ENCODE measurements around the gene SOBP.

SOBP gene

DNA sequence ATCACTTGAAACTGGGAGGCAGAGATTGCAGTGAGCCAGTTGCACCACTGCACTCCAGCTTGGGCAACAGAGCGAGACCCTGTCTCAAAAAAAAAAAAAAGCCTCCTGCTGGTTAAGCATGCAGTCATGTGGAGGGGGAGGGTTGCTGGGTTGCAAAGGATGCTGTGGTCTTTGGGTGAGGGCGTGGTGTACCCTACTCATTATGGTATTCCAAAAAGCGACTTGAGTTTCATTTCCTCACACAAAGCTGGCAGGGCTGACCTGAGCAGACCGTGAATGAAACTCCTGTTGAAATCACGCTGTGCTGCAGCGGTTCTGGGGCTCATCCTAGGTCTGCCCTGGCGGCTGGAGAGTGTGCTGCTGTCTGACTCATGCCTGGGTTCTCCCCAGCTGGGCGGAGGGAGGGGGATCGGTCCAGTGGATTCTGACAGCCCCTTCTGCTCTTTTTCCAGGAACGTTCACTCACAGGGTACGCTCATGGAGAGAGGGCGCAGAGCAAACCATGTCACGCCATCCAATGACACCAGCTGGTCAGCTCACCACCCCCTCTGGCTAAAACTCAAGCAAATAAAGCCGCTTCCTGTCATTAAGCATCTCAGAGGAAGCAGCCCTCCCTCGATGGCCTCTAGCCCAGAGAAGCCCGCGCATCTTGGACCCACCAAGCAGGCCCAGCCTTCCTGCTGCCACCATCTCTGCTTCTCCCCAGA is 168.0 kb downstream of the SOBP start:
- DNase-seq (ENCODE audit: low spot score) = no peak

DNA sequence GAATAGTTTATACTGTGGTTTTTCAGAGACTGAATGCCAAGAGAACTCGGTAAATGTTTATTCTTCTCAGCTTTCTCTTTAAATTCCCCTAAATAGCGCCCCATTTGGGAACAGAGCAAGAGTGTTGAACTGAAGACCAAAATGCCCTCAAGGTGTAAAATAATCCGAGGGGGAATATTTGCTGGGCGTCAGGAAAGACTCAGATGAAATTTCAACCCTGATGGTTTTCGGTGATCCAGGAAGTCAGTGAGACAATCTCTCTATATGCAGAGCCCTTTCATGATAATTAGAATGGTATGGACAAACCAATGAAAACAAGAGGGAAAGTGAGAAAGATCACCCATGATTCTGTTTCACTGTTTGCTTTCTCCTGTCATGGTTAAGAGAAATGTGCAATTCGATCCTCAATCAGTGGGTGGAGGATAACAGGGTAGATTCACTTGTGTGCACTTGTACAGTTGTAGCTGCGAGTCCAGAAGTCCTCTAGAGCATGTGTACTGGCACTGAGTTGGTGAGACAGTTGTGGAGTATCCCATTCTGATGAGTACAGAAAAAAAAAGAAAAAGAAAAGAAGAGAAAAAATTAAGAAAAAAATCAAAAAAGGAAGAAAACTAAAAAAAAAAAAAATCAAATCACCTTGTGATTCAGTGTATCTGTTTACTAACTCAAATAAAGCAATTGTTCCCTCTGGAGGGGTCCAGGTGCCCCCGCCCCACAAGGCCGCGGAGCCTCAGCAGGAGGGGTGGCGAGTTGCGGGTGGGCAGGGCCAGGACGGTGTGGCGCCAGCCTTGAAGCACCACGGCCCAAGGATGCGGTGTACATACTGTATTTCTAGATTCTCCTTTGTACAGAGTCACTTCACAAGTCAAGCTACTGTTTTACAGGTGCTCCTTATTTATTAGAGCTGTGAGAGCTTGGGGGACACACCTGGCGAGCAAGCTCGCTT is 169.3 kb downstream of the SOBP start:
- DNase-seq (ENCODE audit: low spot score) = no peak

DNA sequence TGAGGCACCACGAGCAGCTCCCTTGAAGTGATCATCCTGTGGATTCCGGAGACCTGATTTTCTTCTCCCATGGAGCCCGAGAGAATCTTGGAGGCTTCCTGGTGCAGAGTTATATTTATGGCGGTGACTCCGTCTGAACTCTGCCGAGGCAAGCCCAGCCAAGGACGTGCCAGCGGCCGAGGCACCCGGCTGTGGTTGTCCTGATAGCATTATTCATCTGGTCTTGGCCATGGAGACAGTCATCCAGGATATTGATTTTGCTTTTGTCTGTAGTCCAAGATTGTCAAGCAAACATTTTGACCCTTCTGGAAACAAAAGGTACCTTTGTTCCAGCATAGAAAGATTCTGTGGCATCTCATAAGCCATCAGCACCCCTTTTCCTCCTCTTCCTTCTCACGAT is 170.9 kb downstream of the SOBP start:
- DNase-seq (ENCODE audit: low spot score) = no peak

- DNase-seq (ENCODE audit: low spot score) = no peak
Observed at GRCh38 chr6:107661291-107661690, 171.4 kb downstream of the SOBP start.

DNA sequence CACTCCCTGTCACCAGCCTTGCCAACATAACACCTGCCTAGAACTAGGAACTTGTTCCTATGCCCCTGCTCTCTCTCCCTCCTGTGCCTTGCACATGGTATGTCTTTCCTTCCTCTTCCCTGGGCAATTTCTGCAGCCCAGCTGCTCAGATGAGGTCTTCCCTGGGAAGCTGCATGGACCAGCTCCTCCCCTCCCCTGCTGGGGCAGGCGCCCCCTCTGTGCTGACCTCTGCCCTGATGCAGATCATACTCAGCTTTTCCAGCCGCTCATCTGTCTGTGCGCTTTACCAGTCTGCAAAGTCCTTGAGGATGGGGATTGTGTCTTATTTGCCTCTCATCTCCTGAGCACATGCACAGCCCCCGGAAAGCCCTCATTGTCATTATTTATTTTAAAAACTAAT is 172.4 kb downstream of the SOBP start:
- no peak for DNase-seq (ENCODE audit: low spot score)

GRCh38 chr6:107663308-107663707 is 173.4 kb downstream of the SOBP start:
- DNase-seq (ENCODE audit: low spot score) = no peak

DNA sequence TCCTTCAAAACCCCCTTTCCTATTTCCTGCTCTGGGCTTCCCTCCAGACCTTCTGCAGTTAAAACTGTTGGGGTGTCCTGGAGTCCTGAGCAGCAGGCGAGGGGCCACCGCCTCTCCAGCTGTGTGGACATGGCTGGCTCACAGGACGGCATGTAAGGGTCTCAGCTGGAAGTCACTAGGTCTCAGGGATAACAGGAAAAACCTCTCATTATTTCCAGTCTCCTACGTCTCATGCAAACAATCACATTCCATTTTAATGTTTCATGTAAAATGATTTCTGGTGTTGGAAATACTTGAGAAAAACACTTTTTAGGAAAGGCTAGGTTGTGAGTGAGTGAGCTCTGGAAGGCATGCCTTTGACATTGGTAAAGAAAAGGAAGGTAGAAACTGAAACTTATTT is 175.5 kb downstream of the SOBP start:
- DNase-seq (ENCODE audit: low spot score) = no peak

DNA sequence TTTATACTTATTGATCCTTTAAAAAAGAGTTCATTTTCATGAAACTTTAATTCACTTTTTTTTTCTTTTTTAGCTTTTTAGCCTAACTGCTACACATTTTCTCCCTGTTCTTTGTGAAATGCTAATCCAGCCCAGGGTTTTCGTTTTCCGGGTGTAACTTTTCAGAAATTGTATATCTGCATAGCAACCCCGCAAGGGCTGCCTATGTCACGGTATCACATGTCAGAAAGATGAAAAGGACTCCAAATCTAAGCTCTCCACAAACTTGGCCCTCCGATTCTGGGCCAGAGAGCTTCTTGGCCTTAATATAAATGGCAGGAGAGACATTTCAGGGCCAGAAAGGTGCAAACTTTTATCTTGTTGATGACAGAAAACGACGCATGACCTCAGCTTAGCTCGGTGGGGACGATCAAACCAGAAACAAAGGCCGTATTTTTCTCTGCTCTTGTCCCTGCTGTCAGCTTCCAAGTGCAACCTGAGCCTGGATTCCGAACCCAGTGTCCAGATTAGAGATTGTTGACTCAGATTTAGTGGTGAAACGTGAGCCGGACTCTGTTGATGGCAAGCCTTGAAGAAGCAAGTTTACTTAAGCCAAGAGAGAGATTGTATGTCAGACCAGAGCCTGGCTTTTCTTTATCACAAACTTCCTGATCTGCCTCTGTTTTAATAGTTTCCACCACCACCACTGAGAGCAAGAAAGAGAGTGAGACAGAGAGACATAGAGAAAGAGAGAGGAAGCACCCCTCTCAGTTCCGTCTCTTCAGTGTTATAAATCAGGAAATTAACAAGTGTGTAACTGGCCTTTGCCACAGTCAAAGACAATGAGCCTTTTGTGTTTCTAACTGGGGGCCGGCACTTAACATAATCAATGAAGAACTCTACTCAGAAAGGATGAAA is 176.4 kb downstream of the SOBP start:
- peak; percentile 46 for DNase-seq (ENCODE audit: low spot score)

DNA sequence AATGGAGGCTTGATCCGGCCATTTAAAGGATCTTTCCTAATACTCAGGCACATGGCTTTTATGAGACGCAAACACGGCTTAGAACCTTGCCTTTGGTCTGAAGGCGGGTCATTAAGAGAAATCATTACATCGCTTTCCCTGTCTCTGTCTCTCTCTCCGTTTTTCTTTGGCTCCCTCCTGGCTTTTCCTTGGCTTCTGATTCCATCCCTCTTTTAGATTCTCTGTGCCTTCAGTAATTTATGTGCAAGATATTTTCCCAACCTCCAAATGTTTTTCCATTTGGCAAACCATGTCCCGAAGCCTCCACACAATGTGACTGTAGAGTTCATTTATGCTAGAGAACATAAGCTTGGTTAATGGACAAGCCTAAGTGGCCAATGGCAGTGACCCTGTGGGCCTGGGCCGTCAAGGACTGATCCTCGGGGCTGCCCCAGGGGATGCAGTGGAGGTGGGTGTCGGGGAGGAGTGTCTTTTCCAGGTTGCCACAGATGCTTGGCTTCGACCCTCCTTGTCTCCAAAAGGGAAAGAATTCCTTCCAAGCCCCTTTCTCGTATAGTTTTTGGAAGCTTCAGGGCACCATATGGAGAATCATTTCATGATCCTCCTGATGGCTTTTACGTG is 177.2 kb downstream of the SOBP start:
- no peak for DNase-seq (ENCODE audit: low spot score)

GRCh38 chr6:107667790-107668189 is 177.9 kb downstream of the SOBP start:
- DNase-seq (ENCODE audit: low spot score) = peak; percentile 33

GRCh38 chr6:107668743-107669474 is 179.0 kb downstream of the SOBP start:
- no peak for DNase-seq (ENCODE audit: low spot score)

GRCh38 chr6:107670792-107671199 is 180.9 kb downstream of the SOBP start:
- DNase-seq (ENCODE audit: low spot score) = peak; percentile 69

GRCh38 chr6:107673076-107673494 is 183.2 kb downstream of the SOBP start:
- DNase-seq (ENCODE audit: low spot score) = no peak

GRCh38 chr6:107674995-107675738 is 185.2 kb downstream of the SOBP start:
- peak; percentile 87 for DNase-seq (ENCODE audit: low spot score)

DNA sequence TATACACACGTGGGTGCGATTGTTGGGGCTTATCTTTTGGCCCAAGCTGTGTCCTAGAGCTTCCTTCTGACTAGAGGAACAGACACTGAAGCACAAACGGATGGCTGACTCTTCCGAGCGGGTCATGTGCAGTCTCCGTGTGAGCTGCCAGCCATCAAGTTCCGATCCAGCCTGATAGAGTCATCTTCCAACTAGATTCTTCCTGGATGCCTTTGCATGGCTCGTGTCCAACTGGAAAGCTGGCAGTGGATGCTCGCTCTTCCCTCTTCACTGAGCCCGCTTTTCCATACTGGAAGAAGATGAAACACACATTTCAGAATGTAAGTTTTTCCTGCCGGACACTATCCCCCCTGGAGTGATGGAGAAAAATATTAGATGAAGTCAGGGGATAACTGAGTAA is 186.1 kb downstream of the SOBP start:
- no peak for DNase-seq (ENCODE audit: low spot score)

- DNase-seq (ENCODE audit: low spot score) = no peak
Observed at GRCh38 chr6:107677399-107677798, 187.5 kb downstream of the SOBP start.

DNA sequence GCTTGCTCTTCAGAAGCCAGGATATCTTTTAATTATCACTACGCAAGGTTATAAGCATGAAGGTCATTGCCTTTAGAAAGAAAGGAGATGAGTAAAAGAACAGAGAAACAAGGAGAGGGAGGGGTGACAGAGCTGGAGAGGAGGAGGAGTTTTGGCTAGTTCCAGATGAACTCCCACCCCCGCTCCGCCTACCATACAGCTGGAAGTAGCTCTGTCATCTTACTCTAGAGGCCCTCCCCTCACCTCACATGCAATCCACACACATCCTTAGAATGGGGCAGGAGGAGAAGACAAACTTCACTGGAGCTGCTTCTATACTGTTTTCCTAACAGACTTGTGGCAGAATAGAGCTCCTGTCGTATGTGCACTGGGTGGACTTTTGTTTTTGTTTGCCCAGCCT is 189.5 kb downstream of the SOBP start:
- DNase-seq (ENCODE audit: low spot score) = peak; percentile 38

GRCh38 chr6:107682721-107683120 is 192.8 kb downstream of the SOBP start:
- no peak for DNase-seq (ENCODE audit: low spot score)

- DNase-seq (ENCODE audit: low spot score) = no peak
Observed at GRCh38 chr6:107683183-107683582, 193.3 kb downstream of the SOBP start.

DNA sequence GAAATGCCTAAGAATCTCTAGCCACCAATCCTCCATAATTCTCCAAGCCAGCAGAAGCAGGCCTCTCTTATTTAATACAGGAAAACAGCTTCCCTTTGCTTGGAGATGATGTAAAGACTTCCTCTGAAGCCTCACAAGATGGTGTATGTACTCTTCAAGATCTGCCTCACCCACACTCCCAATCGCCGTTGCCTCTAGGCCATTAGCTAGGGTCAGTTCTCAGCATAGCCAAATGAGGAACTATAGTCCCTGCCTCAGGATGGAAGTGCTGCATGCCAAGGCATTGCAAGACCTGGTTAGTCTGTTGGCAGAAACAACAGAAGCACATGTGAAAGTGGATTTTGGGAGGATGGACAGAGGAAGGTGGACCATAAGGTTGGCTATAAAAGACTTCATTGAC is 195.1 kb downstream of the SOBP start:
- DNase-seq (ENCODE audit: low spot score) = no peak
